Measurements from ENCODE around the gene HSPD1. TPM values are rescaled to one million over a fixed set of nuclear protein-coding genes. Genes with fewer than 3 reads are reported as not detected.
A peak's percentile ranks its signal among the peaks of the same experiment; 100 is the strongest.

The HSPD1 gene
- total and polyA plus RNA-seq, 2 of the 13 experiments (the other 11 are each of a cell fraction or from before 2014, with no cell fraction given), result 685 to 2,610 TPM

DNA sequence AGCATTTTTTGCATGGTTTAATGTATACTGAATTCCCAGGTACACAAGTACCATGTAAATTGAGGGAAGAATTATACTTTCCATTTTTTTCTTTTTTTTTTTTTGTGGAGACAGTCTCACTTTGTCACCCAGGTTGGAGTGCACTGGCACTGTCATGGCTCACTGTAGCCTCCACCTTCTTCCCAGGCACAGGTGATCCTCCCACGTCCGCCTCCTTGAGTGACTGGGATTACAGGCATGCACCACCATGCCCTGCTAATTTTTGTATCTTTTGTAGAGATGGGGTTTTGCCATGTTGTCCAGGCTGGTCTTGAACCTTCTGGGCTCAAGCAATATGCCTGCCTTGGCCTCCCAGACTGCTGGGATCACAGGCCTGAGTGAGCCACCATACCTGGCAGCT lies 4.4 kb upstream of the HSPD1 start (continued):
- TF ChIP-seq, protein P1, sequence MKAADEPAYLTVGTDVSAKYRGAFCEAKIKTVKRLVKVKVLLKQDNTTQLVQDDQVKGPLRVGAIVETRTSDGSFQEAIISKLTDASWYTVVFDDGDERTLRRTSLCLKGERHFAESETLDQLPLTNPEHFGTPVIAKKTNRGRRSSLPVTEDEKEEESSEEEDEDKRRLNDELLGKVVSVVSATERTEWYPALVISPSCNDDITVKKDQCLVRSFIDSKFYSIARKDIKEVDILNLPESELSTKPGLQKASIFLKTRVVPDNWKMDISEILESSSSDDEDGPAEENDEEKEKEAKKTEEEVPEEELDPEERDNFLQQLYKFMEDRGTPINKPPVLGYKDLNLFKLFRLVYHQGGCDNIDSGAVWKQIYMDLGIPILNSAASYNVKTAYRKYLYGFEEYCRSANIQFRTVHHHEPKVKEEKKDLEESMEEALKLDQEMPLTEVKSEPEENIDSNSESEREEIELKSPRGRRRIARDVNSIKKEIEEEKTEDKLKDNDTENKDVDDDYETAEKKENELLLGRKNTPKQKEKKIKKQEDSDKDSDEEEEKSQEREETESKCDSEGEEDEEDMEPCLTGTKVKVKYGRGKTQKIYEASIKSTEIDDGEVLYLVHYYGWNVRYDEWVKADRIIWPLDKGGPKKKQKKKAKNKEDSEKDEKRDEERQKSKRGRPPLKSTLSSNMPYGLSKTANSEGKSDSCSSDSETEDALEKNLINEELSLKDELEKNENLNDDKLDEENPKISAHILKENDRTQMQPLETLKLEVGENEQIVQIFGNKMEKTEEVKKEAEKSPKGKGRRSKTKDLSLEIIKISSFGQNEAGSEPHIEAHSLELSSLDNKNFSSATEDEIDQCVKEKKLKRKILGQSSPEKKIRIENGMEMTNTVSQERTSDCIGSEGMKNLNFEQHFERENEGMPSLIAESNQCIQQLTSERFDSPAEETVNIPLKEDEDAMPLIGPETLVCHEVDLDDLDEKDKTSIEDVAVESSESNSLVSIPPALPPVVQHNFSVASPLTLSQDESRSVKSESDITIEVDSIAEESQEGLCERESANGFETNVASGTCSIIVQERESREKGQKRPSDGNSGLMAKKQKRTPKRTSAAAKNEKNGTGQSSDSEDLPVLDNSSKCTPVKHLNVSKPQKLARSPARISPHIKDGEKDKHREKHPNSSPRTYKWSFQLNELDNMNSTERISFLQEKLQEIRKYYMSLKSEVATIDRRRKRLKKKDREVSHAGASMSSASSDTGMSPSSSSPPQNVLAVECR (CRISPR knock-in tag; IDR thresholded peaks at IDR 0.05; ENCODE audit: borderline replicate concordance), result peak; percentile 11; the same call in 1 of the 2 replicates
- TF ChIP-seq GFI1 (CRISPR knock-in tag; IDR thresholded peaks at IDR 0.05; ENCODE audit: borderline replicate concordance), result 0 out of 2 replicates have a peak, but pooled peaks have one; percentile 17

DNA sequence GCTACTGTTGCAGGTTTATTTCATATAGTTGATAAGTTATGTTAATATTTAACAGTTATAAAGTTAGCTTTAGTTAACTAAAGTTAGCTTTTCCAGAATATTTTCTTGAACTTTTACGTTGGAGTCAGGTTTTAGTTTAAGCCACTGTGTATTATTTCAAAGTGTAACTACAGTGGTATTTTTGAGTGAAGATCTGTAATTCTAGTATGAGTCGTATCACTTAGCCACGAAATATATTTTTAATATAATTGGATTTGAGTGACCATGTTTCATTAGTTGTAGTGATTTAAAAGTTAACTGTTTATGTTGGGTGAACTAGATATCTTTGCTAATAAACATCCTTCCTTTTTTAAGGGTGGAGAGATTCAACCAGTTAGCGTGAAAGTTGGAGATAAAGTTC lies 3.0 kb upstream of the HSPD1 start:
- Histone ChIP-seq H3K36me3 (replicated peaks in 1 of 2; ENCODE audit: control insufficient read depth in 1 of 2, insufficient read depth in 2 of 2, low read length in 2 of 2) (peaks cover 10 to 32% of the 10 kb centered on the region in 2 experiments), H3K27ac (ENCODE audit: extremely low read length, insufficient read depth, low read length) (peak overlapping the region; percentile 96), H2AFZ (ENCODE audit: low read length) (no peak overlapping the region), H4K20me1 (ENCODE audit: insufficient read depth, low read length) (peaks cover 30% of the 10 kb centered on the region), H3K4me1 (ENCODE audit: insufficient read depth, low read length) (peaks cover 31% of the 10 kb centered on the region), H3K27me3 (ENCODE audit: control insufficient read depth in 1 of 2, insufficient read depth in 2 of 2, low read length in 2 of 2) (no peaks in the 10 kb centered on the region; a peak in 1 of 5 replicates), H3K79me2 (ENCODE audit: insufficient read depth, low read length) (peaks cover 66% of the 10 kb centered on the region), H3K4me2 (ENCODE audit: low read depth, low read length) (peak overlapping the region; percentile 73), H3K9ac (ENCODE audit: insufficient read depth, low read depth, low read length) (peak overlapping the region; percentile 99), H3K4me3 (replicated peaks in 1 of 3; ENCODE audit: insufficient read depth in 1 of 3, low read depth in 2 of 3, low read length in 3 of 3) (peak overlapping the region in 2 of 3 experiments; percentile 87 to 99; a peak in 4 of 6 replicates), H3K9me3 (ENCODE audit: low read length) (no peaks in the 10 kb centered on the region)
- intact Hi-C loops (cut with micrococcal nuclease; ENCODE audit: unreplicated experiment), result loop anchor here (5.0 kb wide), 1 partner anchor 35 kb away; no protein-coding TSS in a partner anchor
- WGBS (ENCODE audit: low lambda C conversion rate), result 60% methylated on average over 4 of the region's 4 CpGs
- in situ Hi-C loops (cut with HindIII; ENCODE audit: extremely low pct_ligation_motif_present, low pct_unique_long_range_greater_than_20kb), result no loop called here
- no peak for ATAC-seq
- no peak for DNase-seq (ENCODE audit: low spot score)
- TF ChIP-seq SRSF4 (IDR thresholded peaks at IDR 0.05; ENCODE audit: low read depth, low read length, poor library complexity, severe bottlenecking) (no peak), RBFOX2 (IDR thresholded peaks at IDR 0.05; ENCODE audit: low read depth, low read length) (peak; percentile 60; the same call in 1 of the 2 replicates), AGO1 (IDR thresholded peaks at IDR 0.05; ENCODE audit: low read depth, low read length, poor library complexity, severe bottlenecking) (peak; percentile 52), MBD4 (IDR thresholded peaks at IDR 0.05; ENCODE audit: borderline replicate concordance, low read length) (peak; percentile 35; the same call in 1 of the 2 replicates)
- no peak for FAIRE-seq
- POLR2A ChIA-PET, result interaction anchor here (1.1 to 5.8 kb wide), 5 partner anchors 12 to 74 kb away, joined by 3 to 264 read pairs (median 143); partner anchors contain the start of genes COQ10B, MOB4 and SF3B1
- no TSS peak for BruUV-seq (replicated peaks)
- CTCF ChIA-PET (ENCODE audit: low intra/inter-chr PET ratio, low total read pairs), result no interaction called here
